DND-41 (cell line): ENCODE measurements around the gene CEP295NL.

Experiments
- ATAC-seq: fragments of 200-7000 bp; cut with Tn5 transposase; 3 replicates; pipeline ENCODE4 v1.9.1; 2021; ENCODE audit warnings: low read depth; ENCODE audit not compliant: insufficient read depth
- DNase-seq: peaks from one replicate; pipeline ENCODE4 v3.0.0-alpha.2; 2020
- H2AFZ ChIP-seq: 2 replicates; pipeline ENCODE4 v1.6.0; 2012; ENCODE audit warnings: low read depth, low read length
- H3K27ac ChIP-seq: 2 replicates; pipeline ENCODE4 v1.5.1; 2012; ENCODE audit warnings: low read length, inconsistent platforms
- H3K27me3 ChIP-seq: fragments of 200-600 bp; sonication (generic); 2 replicates; pipeline ENCODE4 v1.6.0; 2012; ENCODE audit warnings: low read length, mild to moderate bottlenecking, inconsistent platforms; ENCODE audit not compliant: insufficient read depth, poor library complexity
- H3K36me3 ChIP-seq: 2 replicates; pipeline ENCODE4 v1.5.1; 2012; ENCODE audit warnings: low read length, inconsistent platforms; ENCODE audit not compliant: insufficient read depth
- H3K4me1 ChIP-seq: 2 replicates; pipeline ENCODE4 v1.5.1; 2012; ENCODE audit warnings: mild to moderate bottlenecking, low read length; ENCODE audit not compliant: insufficient read depth
- H3K4me2 ChIP-seq: 2 replicates; pipeline ENCODE4 v1.6.0; 2012; ENCODE audit warnings: mild to moderate bottlenecking, moderate library complexity, low read length, inconsistent platforms; ENCODE audit not compliant: insufficient read depth
- H3K4me3 ChIP-seq, 2 experiments: fragments of 200-600 bp in 1 of 2; shearing (Covaris generic) in 1 of 2; 2 replicates each; pipeline ENCODE4 v1.5.1; 2012 to 2016; ENCODE audit warnings: inconsistent platforms in 2 of 2, low read length in 2 of 2, mild to moderate bottlenecking in 2 of 2, low read depth in 1 of 2, moderate library complexity in 1 of 2
- H3K79me2 ChIP-seq: 2 replicates; pipeline ENCODE4 v1.6.0; 2012; ENCODE audit warnings: low read length, inconsistent platforms; ENCODE audit not compliant: insufficient read depth
- H3K9ac ChIP-seq: 2 replicates; pipeline ENCODE4 v1.6.0; 2012; ENCODE audit warnings: low read depth, mild to moderate bottlenecking, inconsistent platforms, low read length, moderate library complexity
- H3K9me3 ChIP-seq: 2 replicates; pipeline ENCODE4 v1.5.1; 2012; ENCODE audit warnings: low read length, moderate library complexity, mild to moderate bottlenecking, inconsistent platforms; ENCODE audit not compliant: insufficient read depth, severe bottlenecking
- H4K20me1 ChIP-seq: 2 replicates; pipeline ENCODE4 v1.6.0; 2012; ENCODE audit warnings: low read length; ENCODE audit not compliant: insufficient read depth
- CTCF ChIP-seq: IDR thresholded peaks from 2 replicates; pipeline ENCODE4 v1.5.1; 2012; ENCODE audit warnings: borderline replicate concordance, low read length, moderate library complexity, mild to moderate bottlenecking; ENCODE audit not compliant: poor library complexity, severe bottlenecking; ENCODE audit errors: extremely low read depth
- EZH2 ChIP-seq: IDR thresholded peaks from 3 replicates; pipeline ENCODE4 v1.6.1; 2012; ENCODE audit warnings: borderline replicate concordance, low read depth, mild to moderate bottlenecking, moderate library complexity, low read length, inconsistent platforms; ENCODE audit not compliant: severe bottlenecking

CEP295NL gene

GRCh38 chr17:78859051-78859450 is 44.0 kb downstream of the CEP295NL start:
- H3K9me3 ChIP-seq: no peaks in the 10 kb centered on the region
- no peak overlapping the region for H3K4me3 ChIP-seq
- DNase-seq (no peak), ATAC-seq (no peak)
- no peak overlapping the region for H2AFZ ChIP-seq
- no peak for TF ChIP-seq CTCF
- TF ChIP-seq EZH2: no peak
- no peaks in the 10 kb centered on the region for H4K20me1 ChIP-seq
- H3K9ac ChIP-seq: no peak overlapping the region
- no peaks in the 10 kb centered on the region for H3K36me3 ChIP-seq
- H3K27ac ChIP-seq: no peak overlapping the region
- H3K4me2 ChIP-seq: no peak overlapping the region
- H3K79me2 ChIP-seq: no peaks in the 10 kb centered on the region
- no peaks in the 10 kb centered on the region for H3K4me1 ChIP-seq
- H3K27me3 ChIP-seq: no peaks in the 10 kb centered on the region

- TF ChIP-seq EZH2 (no peak), CTCF (no peak)
- DNase-seq (no peak), ATAC-seq (no peak)
- no peak overlapping the region for H3K27ac ChIP-seq
- no peak overlapping the region for H3K4me2 ChIP-seq
- no peaks in the 10 kb centered on the region for H4K20me1 ChIP-seq
- H3K27me3 ChIP-seq: no peaks in the 10 kb centered on the region
- no peak overlapping the region for H2AFZ ChIP-seq
- no peaks in the 10 kb centered on the region for H3K9me3 ChIP-seq
- H3K9ac ChIP-seq: no peak overlapping the region
- H3K4me3 ChIP-seq: no peak overlapping the region
- no peaks in the 10 kb centered on the region for H3K79me2 ChIP-seq
- H3K4me1 ChIP-seq: no peaks in the 10 kb centered on the region
- H3K36me3 ChIP-seq: no peaks in the 10 kb centered on the region
Observed at GRCh38 chr17:78857266-78857665, 45.7 kb downstream of the CEP295NL start.

GRCh38 chr17:78855561-78856165 is 47.3 kb downstream of the CEP295NL start:
- H3K4me3 ChIP-seq: no peak overlapping the region
- H2AFZ ChIP-seq: no peak overlapping the region
- no peaks in the 10 kb centered on the region for H3K36me3 ChIP-seq
- TF ChIP-seq CTCF: no peak
- TF ChIP-seq EZH2: no peak
- no peaks in the 10 kb centered on the region for H3K9me3 ChIP-seq
- H3K79me2 ChIP-seq: no peaks in the 10 kb centered on the region
- H3K9ac ChIP-seq: no peak overlapping the region
- H3K4me2 ChIP-seq: no peak overlapping the region
- no peak overlapping the region for H3K27ac ChIP-seq
- no peaks in the 10 kb centered on the region for H3K27me3 ChIP-seq
- no peak for DNase-seq
- ATAC-seq: no peak
- no peaks in the 10 kb centered on the region for H3K4me1 ChIP-seq
- H4K20me1 ChIP-seq: no peaks in the 10 kb centered on the region

DNA sequence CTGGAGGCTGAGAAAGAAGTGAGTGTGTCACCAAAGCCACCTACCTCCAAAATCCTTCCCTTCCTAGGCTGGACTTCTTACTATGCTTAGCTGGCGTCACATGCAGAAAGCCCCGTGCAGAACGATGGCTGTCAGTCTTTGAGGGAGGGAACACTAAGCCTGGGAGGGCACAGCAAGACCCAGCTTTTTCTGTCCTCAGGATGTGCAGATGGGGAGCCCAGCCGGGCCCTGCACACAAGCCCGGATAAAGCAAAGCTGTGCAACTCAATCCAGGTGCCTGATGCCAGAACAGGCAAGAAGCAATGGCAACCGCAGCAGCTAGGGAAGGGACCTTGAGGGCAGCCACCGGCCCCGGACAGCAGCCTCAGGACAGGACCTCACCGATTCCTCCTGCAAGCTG is 48.5 kb downstream of the CEP295NL start:
- no peaks in the 10 kb centered on the region for H3K27me3 ChIP-seq
- H4K20me1 ChIP-seq: no peaks in the 10 kb centered on the region
- H3K4me2 ChIP-seq: no peak overlapping the region
- ATAC-seq: no peak
- no peaks in the 10 kb centered on the region for H3K9me3 ChIP-seq
- H3K79me2 ChIP-seq: no peaks in the 10 kb centered on the region
- H2AFZ ChIP-seq: no peak overlapping the region
- H3K36me3 ChIP-seq: no peaks in the 10 kb centered on the region
- DNase-seq: no peak
- no peak overlapping the region for H3K27ac ChIP-seq
- H3K4me3 ChIP-seq: no peak overlapping the region
- H3K9ac ChIP-seq: no peak overlapping the region
- no peaks in the 10 kb centered on the region for H3K4me1 ChIP-seq
- TF ChIP-seq CTCF (no peak), EZH2 (no peak)
